ENCODE data around the gene GRIK4. TPM values are rescaled to one million over a fixed set of nuclear protein-coding genes. Genes with fewer than 3 reads are reported as not detected.

The GRIK4 gene
- polyA plus RNA-seq, 1 donor from 2014 or later, result not detected

DNA sequence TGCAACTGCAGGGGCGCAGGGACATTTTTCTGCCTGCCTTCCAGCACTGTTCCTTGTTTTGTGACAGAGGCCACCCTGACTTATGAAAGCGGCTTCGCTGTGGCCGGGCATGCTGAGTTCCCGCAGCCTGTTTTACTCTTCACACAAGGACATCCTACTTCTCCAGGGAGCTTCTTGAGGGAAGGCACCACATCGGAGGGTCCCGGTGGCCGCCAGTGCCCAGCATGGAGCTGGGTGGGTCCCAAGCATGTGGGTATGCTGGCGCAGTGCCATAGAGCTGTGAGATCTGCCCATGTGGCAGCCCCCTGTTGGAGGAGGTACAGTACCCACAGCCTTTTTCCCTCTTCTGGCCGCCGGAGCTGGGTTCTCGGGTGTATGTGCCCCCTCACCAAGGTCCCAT is 136.1 kb downstream of the GRIK4 start:
- Mint-ChIP-seq H3K36me3 (no peaks in the 10 kb centered on the region), H3K27me3 (peaks cover 11% of the 10 kb centered on the region), H3K9me3 (no peaks in the 10 kb centered on the region), H3K4me1 (no peaks in the 10 kb centered on the region), H3K4me3 (no peak overlapping the region), H3K27ac (no peak overlapping the region)

GRCh38 chr11:120648771-120649170 is 137.2 kb downstream of the GRIK4 start:
- Mint-ChIP-seq H3K36me3 (no peaks in the 10 kb centered on the region), H3K9me3 (no peaks in the 10 kb centered on the region), H3K27ac (no peak overlapping the region), H3K4me1 (no peaks in the 10 kb centered on the region), H3K27me3 (peaks cover 8% of the 10 kb centered on the region), H3K4me3 (no peak overlapping the region)

- H3K9me3 Mint-ChIP-seq, result no peaks in the 10 kb centered on the region
- H3K4me3 Mint-ChIP-seq, result no peak overlapping the region
- no peak overlapping the region for H3K27ac Mint-ChIP-seq
- no peaks in the 10 kb centered on the region for H3K36me3 Mint-ChIP-seq
- H3K27me3 Mint-ChIP-seq, result peaks cover 5% of the 10 kb centered on the region
- no peaks in the 10 kb centered on the region for H3K4me1 Mint-ChIP-seq
Measured at GRCh38 chr11:120649316-120649715, 137.8 kb downstream of the GRIK4 start.

GRCh38 chr11:120651396-120651795 is 139.8 kb downstream of the GRIK4 start:
- no peak overlapping the region for H3K27ac Mint-ChIP-seq
- peaks cover 0 to 8% (median 0%) of the 10 kb centered on the region in 3 donors for H3K4me1 Mint-ChIP-seq
- no peak overlapping the region for H3K4me3 Mint-ChIP-seq
- no peaks in the 10 kb centered on the region for H3K9me3 Mint-ChIP-seq
- no peaks in the 10 kb centered on the region for H3K36me3 Mint-ChIP-seq
- peaks cover 4% of the 10 kb centered on the region for H3K27me3 Mint-ChIP-seq

- H3K4me3 Mint-ChIP-seq, result no peak overlapping the region
- H3K27ac Mint-ChIP-seq, result no peak overlapping the region
- peaks cover 2% of the 10 kb centered on the region for H3K27me3 Mint-ChIP-seq
- no peaks in the 10 kb centered on the region for H3K36me3 Mint-ChIP-seq
- peaks cover 0 to 8% (median 0%) of the 10 kb centered on the region in 3 donors for H3K4me1 Mint-ChIP-seq
- no peaks in the 10 kb centered on the region for H3K9me3 Mint-ChIP-seq
Measured at GRCh38 chr11:120651836-120652235, 140.3 kb downstream of the GRIK4 start.

DNA sequence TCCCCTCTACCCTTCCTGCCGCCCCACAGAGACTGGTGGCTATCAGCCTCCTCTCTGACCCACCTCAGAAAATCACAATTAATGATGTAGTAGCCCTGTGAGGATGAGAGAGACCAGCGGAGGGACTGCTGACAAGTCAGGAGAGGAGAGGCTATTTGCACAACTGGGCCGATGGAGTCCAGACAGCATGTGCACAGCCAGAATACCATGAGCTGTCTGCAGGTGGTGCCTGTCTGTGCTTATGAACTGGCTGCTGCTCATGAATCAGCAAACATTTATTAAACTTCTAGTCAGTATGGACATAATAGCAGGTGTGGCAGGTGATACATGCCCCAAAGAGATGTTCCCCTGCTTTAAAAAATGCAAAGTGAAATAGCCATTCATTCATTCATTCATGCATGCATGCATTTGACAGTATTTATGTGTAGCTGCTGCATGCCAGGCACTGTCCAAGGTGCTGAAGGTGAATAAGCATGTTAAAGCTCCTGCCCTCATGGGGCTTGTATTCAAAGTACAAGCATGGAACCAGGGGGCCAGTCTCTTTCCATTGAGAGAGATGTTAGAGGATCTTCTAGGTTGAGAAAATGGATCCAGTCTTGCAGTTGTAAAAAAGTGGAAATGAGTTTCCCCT is 141.3 kb downstream of the GRIK4 start:
- Mint-ChIP-seq H3K4me3 (no peak overlapping the region), H3K27me3 (peaks cover 2% of the 10 kb centered on the region), H3K4me1 (peaks cover 0 to 15% (median 0%) of the 10 kb centered on the region in 3 donors), H3K9me3 (no peaks in the 10 kb centered on the region), H3K27ac (no peak overlapping the region), H3K36me3 (no peaks in the 10 kb centered on the region)

- no peaks in the 10 kb centered on the region for H3K9me3 Mint-ChIP-seq
- peaks cover 3% of the 10 kb centered on the region for H3K27me3 Mint-ChIP-seq
- peaks cover 6 to 21% (median 7%) of the 10 kb centered on the region in 3 donors for H3K4me1 Mint-ChIP-seq
- no peak overlapping the region for H3K4me3 Mint-ChIP-seq
- H3K27ac Mint-ChIP-seq, result no peak overlapping the region
- no peaks in the 10 kb centered on the region for H3K36me3 Mint-ChIP-seq
Measured at GRCh38 chr11:120655589-120655988, 144.0 kb downstream of the GRIK4 start.

DNA sequence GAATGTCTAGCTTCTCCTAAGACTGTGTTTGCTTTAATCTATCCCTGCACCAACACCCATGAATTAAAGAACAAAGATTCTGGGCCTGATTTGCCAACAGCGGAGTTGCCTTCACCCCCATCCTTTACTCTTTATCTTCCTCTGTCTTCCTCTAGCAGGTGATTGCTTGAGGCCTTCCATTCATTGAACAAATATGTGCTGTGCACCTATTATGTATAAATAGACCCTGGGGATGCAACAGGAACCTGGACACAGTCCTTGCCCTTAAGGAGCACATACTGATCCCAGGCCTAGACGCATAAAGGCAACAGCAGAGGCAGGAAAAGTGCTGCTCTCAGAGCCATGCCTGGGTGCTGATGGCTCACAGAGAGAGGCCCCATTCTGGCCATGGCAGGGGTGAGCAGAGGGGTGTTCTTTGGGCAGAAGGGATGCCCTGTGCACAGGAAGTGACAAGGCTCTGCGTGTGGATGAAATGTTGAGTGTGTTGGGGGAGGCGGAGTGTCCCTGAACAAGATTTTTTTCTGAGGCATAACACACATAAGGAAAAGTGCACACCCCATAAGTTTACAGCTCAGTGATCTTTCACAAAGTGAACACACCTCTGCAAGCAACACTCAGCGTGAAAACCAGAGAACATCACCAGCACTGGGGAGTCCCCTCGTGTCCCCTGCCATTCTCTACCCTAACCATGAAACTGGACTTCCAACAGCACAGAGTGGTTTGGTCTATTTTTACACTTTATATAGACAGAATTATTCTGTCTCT is 145.9 kb downstream of the GRIK4 start:
- no peaks in the 10 kb centered on the region for H3K9me3 Mint-ChIP-seq
- no peak overlapping the region for H3K4me3 Mint-ChIP-seq
- H3K27ac Mint-ChIP-seq, result no peak overlapping the region
- peaks cover 3% of the 10 kb centered on the region for H3K27me3 Mint-ChIP-seq
- no peaks in the 10 kb centered on the region for H3K36me3 Mint-ChIP-seq
- peaks cover 6 to 21% (median 7%) of the 10 kb centered on the region in 3 donors for H3K4me1 Mint-ChIP-seq

- no peak overlapping the region for H3K27ac Mint-ChIP-seq
- H3K4me3 Mint-ChIP-seq, result peak overlapping the region in 1 of 4 donors; percentile 2
- H3K4me1 Mint-ChIP-seq, result peaks cover 6 to 21% (median 7%) of the 10 kb centered on the region in 3 donors
- H3K9me3 Mint-ChIP-seq, result no peaks in the 10 kb centered on the region
- peaks cover 4% of the 10 kb centered on the region for H3K27me3 Mint-ChIP-seq
- no peaks in the 10 kb centered on the region for H3K36me3 Mint-ChIP-seq
Measured at GRCh38 chr11:120658071-120658423, 146.5 kb downstream of the GRIK4 start.

GRCh38 chr11:120659076-120659475 is 147.5 kb downstream of the GRIK4 start:
- no peak overlapping the region for H3K27ac Mint-ChIP-seq
- H3K4me1 Mint-ChIP-seq, result peaks cover 6 to 21% (median 7%) of the 10 kb centered on the region in 3 donors
- no peak overlapping the region for H3K4me3 Mint-ChIP-seq
- no peaks in the 10 kb centered on the region for H3K36me3 Mint-ChIP-seq
- no peaks in the 10 kb centered on the region for H3K9me3 Mint-ChIP-seq
- peaks cover 6% of the 10 kb centered on the region for H3K27me3 Mint-ChIP-seq

GRCh38 chr11:120660024-120660565 is 148.5 kb downstream of the GRIK4 start:
- Mint-ChIP-seq H3K27ac (peak overlapping the region in 1 of 3 donors; percentile 9), H3K4me1 (peaks cover 6 to 19% (median 7%) of the 10 kb centered on the region in 3 donors), H3K36me3 (no peaks in the 10 kb centered on the region), H3K9me3 (no peaks in the 10 kb centered on the region), H3K4me3 (no peak overlapping the region), H3K27me3 (peaks cover 6% of the 10 kb centered on the region)

GRCh38 chr11:120662071-120662676 is 150.6 kb downstream of the GRIK4 start:
- H3K9me3 Mint-ChIP-seq, result no peaks in the 10 kb centered on the region
- no peaks in the 10 kb centered on the region for H3K36me3 Mint-ChIP-seq
- peaks cover 13% of the 10 kb centered on the region for H3K27me3 Mint-ChIP-seq
- no peak overlapping the region for H3K4me3 Mint-ChIP-seq
- peaks cover 6 to 13% (median 7%) of the 10 kb centered on the region in 3 donors for H3K4me1 Mint-ChIP-seq
- H3K27ac Mint-ChIP-seq, result no peak overlapping the region

DNA sequence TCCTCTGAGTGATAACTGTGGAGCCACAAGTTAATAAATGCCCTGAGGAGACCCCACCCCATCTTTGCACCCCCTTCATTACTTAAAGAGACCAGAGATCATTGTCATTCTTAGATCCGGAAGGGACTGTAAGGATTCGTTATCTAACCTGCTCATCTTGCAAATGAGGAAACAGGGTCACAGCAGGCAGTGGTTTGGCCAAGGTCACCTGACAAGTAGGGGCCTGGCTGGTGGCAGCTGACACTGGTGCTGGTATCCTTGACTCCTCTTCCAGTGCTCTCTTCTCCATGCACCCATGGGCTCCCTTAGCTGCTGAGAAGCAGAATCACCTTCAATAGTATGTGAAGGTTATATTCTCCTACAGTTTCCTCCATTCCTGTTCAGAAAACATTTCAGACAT is 151.6 kb downstream of the GRIK4 start:
- H3K27ac Mint-ChIP-seq, result no peak overlapping the region
- no peaks in the 10 kb centered on the region for H3K36me3 Mint-ChIP-seq
- peaks cover 4 to 5% (median 4%) of the 10 kb centered on the region in 3 donors for H3K4me1 Mint-ChIP-seq
- no peak overlapping the region for H3K4me3 Mint-ChIP-seq
- H3K27me3 Mint-ChIP-seq, result peaks cover 14% of the 10 kb centered on the region
- no peaks in the 10 kb centered on the region for H3K9me3 Mint-ChIP-seq

- no peak overlapping the region for H3K4me3 Mint-ChIP-seq
- H3K36me3 Mint-ChIP-seq, result no peaks in the 10 kb centered on the region
- no peaks in the 10 kb centered on the region for H3K4me1 Mint-ChIP-seq
- no peak overlapping the region for H3K27ac Mint-ChIP-seq
- H3K9me3 Mint-ChIP-seq, result no peaks in the 10 kb centered on the region
- peaks cover 12% of the 10 kb centered on the region for H3K27me3 Mint-ChIP-seq
Measured at GRCh38 chr11:120666121-120666639, 154.6 kb downstream of the GRIK4 start.

- peaks cover 15% of the 10 kb centered on the region for H3K27me3 Mint-ChIP-seq
- no peaks in the 10 kb centered on the region for H3K36me3 Mint-ChIP-seq
- H3K4me3 Mint-ChIP-seq, result no peak overlapping the region
- no peak overlapping the region for H3K27ac Mint-ChIP-seq
- peaks cover 0 to 2% (median 0%) of the 10 kb centered on the region in 3 donors for H3K9me3 Mint-ChIP-seq
- no peaks in the 10 kb centered on the region for H3K4me1 Mint-ChIP-seq
Measured at GRCh38 chr11:120667281-120667680, 155.7 kb downstream of the GRIK4 start.

All from IgD-negative memory B cell (primary cell).